Aorta (tissue), 5 donors: ENCODE results near the gene CALHM1. TPM values are rescaled to one million over a fixed set of nuclear protein-coding genes. Genes with fewer than 3 reads are reported as not detected.

Experiments
- ATAC-seq: fragments of 200-7000 bp; cut with Tn5 transposase; one replicate; pipeline ENCODE4 v1.9.1; 2022; ENCODE audit warnings: moderate library complexity; ENCODE audit not compliant: low FRiP score
- DNase-seq, 2 donors: peaks; one replicate each; pipeline ENCODE4 v3.0.0-alpha.2; 2020
- H3K27ac ChIP-seq, 2 donors: one replicate each; pipeline ENCODE4 v1.5.1; 2013; ENCODE audit warnings: low read length in 2 of 2, mild to moderate bottlenecking in 2 of 2, moderate library complexity in 2 of 2, control low read depth in 1 of 2, inconsistent platforms in 1 of 2, low read depth in 1 of 2
- H3K27me3 ChIP-seq, 2 donors: one replicate each; pipeline ENCODE4 v1.6.1; 2013; ENCODE audit warnings: control low read depth in 1 of 2, low read length in 1 of 2, mild to moderate bottlenecking in 1 of 2, moderate library complexity in 1 of 2; ENCODE audit not compliant: insufficient read depth in 2 of 2, control insufficient read depth in 1 of 2
- H3K36me3 ChIP-seq, 2 donors: one replicate each; pipeline ENCODE4 v1.6.1; 2013; ENCODE audit warnings: control low read depth in 1 of 2, low read length in 1 of 2, mild to moderate bottlenecking in 1 of 2; ENCODE audit not compliant: insufficient read depth in 2 of 2, control insufficient read depth in 1 of 2
- H3K4me1 ChIP-seq, 2 donors: one replicate each; pipeline ENCODE4 v1.6.1; 2013; ENCODE audit warnings: low read length in 2 of 2, control low read depth in 1 of 2, mild to moderate bottlenecking in 1 of 2, moderate library complexity in 1 of 2; ENCODE audit not compliant: insufficient read depth in 2 of 2, control insufficient read depth in 1 of 2
- H3K4me3 ChIP-seq, 2 donors: one replicate each; pipeline ENCODE4 v1.5.1; 2013; ENCODE audit warnings: low read length in 2 of 2, control low read depth in 1 of 2, mild to moderate bottlenecking in 1 of 2
- H3K9me3 ChIP-seq: one replicate; pipeline ENCODE4 v1.6.1; 2013; ENCODE audit warnings: mild to moderate bottlenecking, low read length; ENCODE audit not compliant: control insufficient read depth
- WGBS, 2 donors: extraction: QIAGEN DNeasy Blood & Tissue Kit; methylation state at CpG; one replicate each; pipeline ENCODE4 v1.1.7; 2013; 5-methylcytosine and 5-hydroxymethylcytosine counted together
- intact Hi-C, 2 donors: fragments of 100-400 bp; cut with DNase I; formaldehyde crosslinking; loops; one replicate each; pipeline versions ENCODE4 v1.14.2 to v1.15.0; 2022
- polyA plus RNA-seq, 2 donors: library from polyadenylated mRNA; stranded (reverse); fragments of 200-250 nt; gene quantifications; one replicate each; pipeline ENCODE4 v1.2.3, GENCODE V29; 2013
- total RNA-seq, 2 donors: library from RNA; stranded (reverse); fragmentation: NEBNext Ultra II Directional; extraction: Animal tissue kit (Norgen Biotek cat#: 25700); gene quantifications; one replicate each; pipeline ENCODE4 v1.2.1, GENCODE V29; 2021
- donor health status: healthy with polysubstance abuse.
- donor health status: Bipolar disorder and iron deficiency.
- donor health status: DM: no; HTN: no; CAD: no.
- donor health status: DM: no; HTN: no; CAD: no.
- donor health status: DM: yes; HTN: yes; CAD: no.

Gene CALHM1
- total and polyA plus RNA-seq, 4 donors: not detected

GRCh38 chr10:103466734-103467133 is 8.0 kb upstream of the CALHM1 start:
- ATAC-seq (no peak), DNase-seq (no peak)
- intact Hi-C loops: no loop called here
- H3K4me1 ChIP-seq: no peaks in the 10 kb centered on the region
- H3K36me3 ChIP-seq: no peaks in the 10 kb centered on the region
- H3K9me3 ChIP-seq: no peaks in the 10 kb centered on the region
- no peak overlapping the region for H3K27ac ChIP-seq
- H3K27me3 ChIP-seq: no peaks in the 10 kb centered on the region
- H3K4me3 ChIP-seq: no peak overlapping the region
- 88 to 97% methylated on average over 3 of the region's 3 CpGs for WGBS, 2 donors

DNA sequence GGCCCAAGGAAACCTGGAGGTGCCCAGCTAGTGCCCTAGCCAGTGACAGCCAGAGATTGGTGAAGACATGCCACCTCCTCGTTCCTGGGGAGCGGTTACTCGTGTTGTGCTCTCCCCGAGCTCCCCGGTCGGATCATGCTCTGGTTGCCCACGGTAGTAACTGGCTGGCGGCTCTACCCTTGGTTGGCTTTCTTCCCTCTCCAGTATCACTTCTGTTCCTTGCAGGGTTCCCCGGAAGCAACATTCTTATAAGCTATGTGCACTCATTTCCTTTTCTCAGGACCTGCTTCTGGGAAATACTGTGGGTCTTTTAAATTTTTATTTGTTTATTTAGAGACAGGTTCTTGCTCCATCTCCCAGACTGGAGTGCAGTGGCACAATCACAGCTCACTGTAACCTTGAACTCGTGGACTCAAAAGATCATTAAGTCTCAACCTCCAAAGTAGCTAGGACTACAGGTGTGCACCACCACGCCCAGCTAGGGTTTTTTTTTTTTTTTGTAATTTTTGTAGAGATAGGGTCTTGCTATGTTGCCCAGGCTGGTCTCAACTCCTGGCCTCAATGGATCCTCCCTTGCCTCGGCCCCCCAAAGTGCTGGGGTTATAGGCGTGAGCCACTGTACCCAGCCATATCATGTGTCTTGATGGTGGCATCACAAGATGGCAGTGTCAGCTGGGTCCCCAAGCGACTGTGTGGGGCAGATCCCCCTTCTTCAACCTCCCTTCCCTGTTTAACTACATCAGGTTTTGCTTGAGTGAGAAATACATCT is 6.9 kb upstream of the CALHM1 start:
- ATAC-seq (no peak), DNase-seq (no peak)
- WGBS, 2 donors: 88 to 91% methylated on average over 14 of the region's 14 CpGs
- no peaks in the 10 kb centered on the region for H3K4me1 ChIP-seq
- H3K4me3 ChIP-seq: no peak overlapping the region
- intact Hi-C loops: no loop called here
- H3K36me3 ChIP-seq: no peaks in the 10 kb centered on the region
- no peak overlapping the region for H3K27ac ChIP-seq
- no peaks in the 10 kb centered on the region for H3K9me3 ChIP-seq
- no peaks in the 10 kb centered on the region for H3K27me3 ChIP-seq

DNA sequence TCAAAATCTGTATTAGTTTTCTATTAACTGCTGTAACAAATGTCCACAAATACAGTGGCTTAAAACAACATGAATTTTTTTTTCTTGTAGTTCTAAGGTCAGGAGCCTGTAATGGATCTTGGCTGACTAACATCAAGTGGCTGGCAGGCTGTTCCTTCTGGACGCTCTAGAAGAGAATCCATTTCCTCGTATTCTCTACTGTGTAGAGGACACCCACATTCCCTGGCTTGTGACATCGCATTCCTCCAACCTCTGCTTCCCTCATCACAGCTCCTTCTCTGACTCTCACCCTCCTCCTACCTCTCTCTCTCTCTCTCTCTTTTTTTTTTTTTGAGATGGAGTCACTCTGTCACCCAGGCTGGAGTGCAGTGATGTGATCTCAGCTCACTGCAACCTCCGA is 4.8 kb upstream of the CALHM1 start:
- DNase-seq: no peak

GRCh38 chr10:103459615-103460014 is 915 bp upstream of the CALHM1 start:
- H3K27ac ChIP-seq: no peak overlapping the region
- H3K4me1 ChIP-seq: no peaks in the 10 kb centered on the region
- no peak overlapping the region for H3K4me3 ChIP-seq
- no peaks in the 10 kb centered on the region for H3K36me3 ChIP-seq
- H3K27me3 ChIP-seq: no peaks in the 10 kb centered on the region
- DNase-seq (no peak), ATAC-seq (no peak)
- WGBS, 2 donors: 65 to 78% methylated on average over 4 of the region's 4 CpGs
- H3K9me3 ChIP-seq: no peaks in the 10 kb centered on the region
- intact Hi-C loops: no loop called here

More for the DNA sequence above, 4.8 kb upstream of the CALHM1 start:
- Histone ChIP-seq H3K27me3 (no peaks in the 10 kb centered on the region), H3K36me3 (no peaks in the 10 kb centered on the region), H3K27ac (no peak overlapping the region), H3K9me3 (no peaks in the 10 kb centered on the region), H3K4me1 (no peaks in the 10 kb centered on the region), H3K4me3 (no peak overlapping the region)
- WGBS, 2 donors: 87% methylated on average over 4 of the region's 4 CpGs
- intact Hi-C loops: no loop called here
- no peak for ATAC-seq

- Histone ChIP-seq H3K4me3 (no peak overlapping the region), H3K27ac (no peak overlapping the region), H3K4me1 (no peaks in the 10 kb centered on the region), H3K9me3 (no peaks in the 10 kb centered on the region), H3K27me3 (no peaks in the 10 kb centered on the region), H3K36me3 (no peaks in the 10 kb centered on the region)
- WGBS, 2 donors: 97% methylated on average over 39 of the region's 39 CpGs
- DNase-seq (no peak), ATAC-seq (no peak)
- intact Hi-C loops: no loop called here
These were observed 660 bp downstream of the CALHM1 start for GRCh38 chr10:103457896-103458583.

- 68 to 82% methylated on average over 7 to 8 of the region's 8 CpGs for WGBS, 2 donors
- intact Hi-C loops: no loop called here
- Histone ChIP-seq H3K36me3 (no peaks in the 10 kb centered on the region), H3K9me3 (no peaks in the 10 kb centered on the region), H3K27ac (no peak overlapping the region), H3K27me3 (no peaks in the 10 kb centered on the region), H3K4me3 (no peak overlapping the region), H3K4me1 (no peaks in the 10 kb centered on the region)
- DNase-seq: no peak
- ATAC-seq: no peak
These were observed 1.5 kb downstream of the CALHM1 start for GRCh38 chr10:103457176-103457712.

- intact Hi-C loops: no loop called here
- Histone ChIP-seq H3K36me3 (no peaks in the 10 kb centered on the region), H3K4me1 (no peaks in the 10 kb centered on the region), H3K4me3 (no peak overlapping the region), H3K9me3 (no peaks in the 10 kb centered on the region), H3K27ac (no peak overlapping the region), H3K27me3 (no peaks in the 10 kb centered on the region)
- 92 to 94% methylated on average over 9 of the region's 9 CpGs for WGBS, 2 donors
- DNase-seq: no peak
- no peak for ATAC-seq
These were observed 2.5 kb downstream of the CALHM1 start for GRCh38 chr10:103456074-103456660.

- intact Hi-C loops: no loop called here
- no peak overlapping the region for H3K4me3 ChIP-seq
- WGBS, 2 donors: 91% methylated on average over 24 to 25 of the region's 25 CpGs
- no peaks in the 10 kb centered on the region for H3K36me3 ChIP-seq
- H3K4me1 ChIP-seq: no peaks in the 10 kb centered on the region
- H3K27me3 ChIP-seq: no peaks in the 10 kb centered on the region
- DNase-seq: no peak
- no peaks in the 10 kb centered on the region for H3K9me3 ChIP-seq
- ATAC-seq: no peak
- no peak overlapping the region for H3K27ac ChIP-seq
These were observed 3.5 kb downstream of the CALHM1 start for GRCh38 chr10:103455235-103455634.
